Measurements from ENCODE around the gene DIRAS3.
"Not testable (repeated sequence)": the region's sequence is repeated elsewhere in the genome, so short reads cannot be mapped to it uniquely, and the experiment has no call there.

The DIRAS3 gene

DNA sequence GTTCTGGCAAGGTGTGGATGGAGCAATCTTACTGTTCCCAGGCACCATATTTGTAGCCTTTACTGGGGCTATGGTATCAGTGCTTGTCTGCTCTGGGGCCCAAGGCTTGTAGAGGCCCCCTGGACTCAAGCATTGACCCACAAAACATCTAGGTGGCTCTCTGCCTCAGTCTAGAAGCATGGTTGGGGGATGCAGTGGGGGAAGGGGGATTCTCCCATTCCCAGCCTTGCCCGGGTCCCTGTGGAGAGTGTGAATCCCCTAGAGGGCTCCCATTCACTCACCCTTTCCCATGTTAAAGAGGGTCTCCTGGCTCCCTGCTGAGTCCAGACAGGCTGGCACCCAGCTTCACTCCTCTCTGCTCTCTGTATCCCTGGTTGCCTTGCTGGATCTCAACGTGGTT, 28.2 kb upstream of the DIRAS3 start:
- TF ChIP-seq, protein P1, sequence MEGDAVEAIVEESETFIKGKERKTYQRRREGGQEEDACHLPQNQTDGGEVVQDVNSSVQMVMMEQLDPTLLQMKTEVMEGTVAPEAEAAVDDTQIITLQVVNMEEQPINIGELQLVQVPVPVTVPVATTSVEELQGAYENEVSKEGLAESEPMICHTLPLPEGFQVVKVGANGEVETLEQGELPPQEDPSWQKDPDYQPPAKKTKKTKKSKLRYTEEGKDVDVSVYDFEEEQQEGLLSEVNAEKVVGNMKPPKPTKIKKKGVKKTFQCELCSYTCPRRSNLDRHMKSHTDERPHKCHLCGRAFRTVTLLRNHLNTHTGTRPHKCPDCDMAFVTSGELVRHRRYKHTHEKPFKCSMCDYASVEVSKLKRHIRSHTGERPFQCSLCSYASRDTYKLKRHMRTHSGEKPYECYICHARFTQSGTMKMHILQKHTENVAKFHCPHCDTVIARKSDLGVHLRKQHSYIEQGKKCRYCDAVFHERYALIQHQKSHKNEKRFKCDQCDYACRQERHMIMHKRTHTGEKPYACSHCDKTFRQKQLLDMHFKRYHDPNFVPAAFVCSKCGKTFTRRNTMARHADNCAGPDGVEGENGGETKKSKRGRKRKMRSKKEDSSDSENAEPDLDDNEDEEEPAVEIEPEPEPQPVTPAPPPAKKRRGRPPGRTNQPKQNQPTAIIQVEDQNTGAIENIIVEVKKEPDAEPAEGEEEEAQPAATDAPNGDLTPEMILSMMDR (IDR thresholded peaks at IDR 0.05; ENCODE audit: insufficient read depth, low read length, missing control alignments): no peak
- ChIA-PET POLR2A (no interaction called here), CTCF (interaction anchor here (1.4 kb wide), 1 partner anchor 27 kb away, joined by 3 read pairs; no protein-coding TSS in a partner anchor)
- no peak for DNase-seq (ENCODE audit: low read depth, low spot score)
- no peak overlapping the region for H3K4me3 ChIP-seq (ENCODE audit: low read depth, low read length)

DNA sequence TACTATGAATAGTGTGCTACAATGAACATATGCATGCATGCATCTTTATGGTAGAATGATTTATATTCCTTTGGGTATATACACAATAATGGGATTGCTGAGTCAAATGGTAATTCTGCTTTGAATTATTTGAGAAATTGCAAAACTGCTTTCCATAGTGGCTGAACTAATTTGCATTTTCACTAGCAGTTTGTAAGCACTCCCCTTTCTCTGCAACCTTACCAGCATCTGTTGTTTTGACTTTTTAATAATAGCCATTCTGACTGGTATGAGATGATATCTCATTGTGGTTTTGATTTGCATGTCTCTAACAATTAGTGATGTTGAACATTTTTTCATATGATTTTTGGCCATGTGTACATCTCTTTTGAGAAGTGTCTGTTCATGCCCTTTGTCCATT, 24.0 kb upstream of the DIRAS3 start:
- no peak for DNase-seq (ENCODE audit: low read depth, low spot score)
- TF ChIP-seq, protein P1 (IDR thresholded peaks at IDR 0.05; ENCODE audit: insufficient read depth, low read length, missing control alignments): no peak
- CTCF ChIA-PET: no interaction called here
- no peak overlapping the region for H3K4me3 ChIP-seq (ENCODE audit: low read depth, low read length)
- POLR2A ChIA-PET: no interaction called here

DNA sequence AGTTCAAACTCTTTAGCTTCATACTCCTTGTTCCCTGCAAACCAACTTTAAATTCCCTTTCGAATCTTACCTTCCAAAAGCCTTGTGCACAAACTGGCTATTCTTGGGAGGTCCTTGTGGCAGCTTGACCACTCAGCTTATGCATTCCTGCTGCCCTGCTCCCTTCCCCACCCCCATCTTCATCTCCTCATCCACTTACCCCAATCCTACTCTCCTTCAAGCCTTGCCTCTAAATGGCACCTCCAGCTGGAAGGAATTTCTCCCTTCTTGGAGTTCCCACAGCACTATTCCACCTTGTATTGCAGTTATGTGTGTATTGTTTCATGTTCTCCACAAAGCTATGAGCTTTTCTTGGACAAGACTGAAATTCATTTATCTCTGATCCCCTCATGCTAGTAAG, 15.3 kb upstream of the DIRAS3 start:
- CTCF ChIA-PET: interaction anchor here (0.6 to 2.0 kb wide), 3 partner anchors 8 to 300 kb away, joined by 3 to 6 read pairs (median 4); no protein-coding TSS in a partner anchor
- TF ChIP-seq, protein P1 (IDR thresholded peaks at IDR 0.05; ENCODE audit: insufficient read depth, low read length, missing control alignments): no peak
- no peak for DNase-seq (ENCODE audit: low read depth, low spot score)
- POLR2A ChIA-PET: no interaction called here
- H3K4me3 ChIP-seq (ENCODE audit: low read depth, low read length): no peak overlapping the region

DNA sequence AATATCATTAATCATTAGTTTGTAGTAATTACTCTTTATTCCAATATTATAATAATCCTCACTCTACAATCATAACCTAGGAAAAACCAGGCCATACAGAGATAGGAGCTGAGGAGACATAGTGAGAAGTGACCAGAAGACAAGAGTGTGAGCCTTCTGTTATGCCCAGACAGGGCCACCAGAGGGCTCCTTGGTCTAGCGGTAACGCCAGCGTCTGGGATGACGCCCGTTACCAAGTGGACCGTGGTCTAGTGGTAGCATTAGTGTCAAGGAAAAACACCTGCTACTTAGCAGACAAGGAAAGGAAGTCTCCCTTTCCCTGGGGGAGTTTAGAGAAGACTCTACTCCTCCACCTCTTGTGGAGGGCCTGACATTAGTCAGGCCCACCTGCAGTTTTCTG, 7.6 kb upstream of the DIRAS3 start:
- POLR2A ChIA-PET; H3K4me3 ChIP-seq (ENCODE audit: low read depth, low read length); DNase-seq (ENCODE audit: low read depth, low spot score): not testable (repeated sequence)
- CTCF ChIA-PET: interaction anchor here (1.1 kb wide), 1 partner anchor 8 kb away, joined by 4 read pairs; no protein-coding TSS in a partner anchor

DNA sequence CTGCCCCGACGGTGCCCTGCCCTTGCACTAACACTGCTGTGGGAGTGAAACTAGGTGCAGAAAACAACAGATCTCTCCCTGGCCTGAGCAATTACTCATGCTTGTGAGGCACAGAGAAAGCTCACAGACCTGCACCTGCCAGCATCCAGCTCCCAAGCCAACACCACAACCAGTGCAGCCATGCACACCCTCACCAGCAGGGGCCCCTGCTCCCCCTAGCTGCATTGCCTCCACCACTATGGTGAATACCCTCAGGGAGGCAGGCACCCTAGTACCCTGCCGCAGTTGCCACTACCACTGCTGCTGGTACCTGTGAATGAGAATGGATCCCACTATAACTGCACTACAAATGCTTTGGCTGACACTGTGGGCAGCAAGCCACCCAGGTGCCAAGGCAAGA, 7.1 kb upstream of the DIRAS3 start:
- ChIA-PET POLR2A (no interaction called here), CTCF (interaction anchor here (1.1 kb wide), 1 partner anchor 9 kb away, joined by 4 read pairs; no protein-coding TSS in a partner anchor)
- DNase-seq (ENCODE audit: low read depth, low spot score): no peak
- H3K4me3 ChIP-seq (ENCODE audit: low read depth, low read length): no peak overlapping the region
- TF ChIP-seq, protein P1 (IDR thresholded peaks at IDR 0.05; ENCODE audit: insufficient read depth, low read length, missing control alignments): no peak

DNA sequence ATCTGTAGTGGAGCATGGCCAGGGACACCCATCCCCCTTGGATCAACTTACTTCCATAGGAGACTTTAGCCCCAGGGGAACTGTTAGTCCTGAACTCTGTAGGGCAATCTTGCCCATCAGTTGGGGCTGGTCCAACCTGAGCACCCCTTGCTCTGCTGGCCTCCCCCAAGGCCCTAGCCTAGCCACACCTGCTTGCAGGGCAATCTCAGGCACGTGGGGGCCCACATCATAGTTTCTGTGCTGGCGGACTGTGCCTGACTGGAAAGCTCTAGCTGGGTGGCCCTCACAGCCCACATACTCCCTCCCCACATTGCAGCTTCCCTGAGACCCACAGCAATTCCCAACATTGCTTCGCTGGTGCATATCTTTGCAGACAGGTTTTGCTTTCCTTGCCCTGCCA, 6.6 kb upstream of the DIRAS3 start:
- DNase-seq (ENCODE audit: low read depth, low spot score): no peak
- TF ChIP-seq, protein P1 (IDR thresholded peaks at IDR 0.05; ENCODE audit: insufficient read depth, low read length, missing control alignments): no peak
- ChIA-PET POLR2A (no interaction called here), CTCF (no interaction called here)
- H3K4me3 ChIP-seq (ENCODE audit: low read depth, low read length): no peak overlapping the region

DNA sequence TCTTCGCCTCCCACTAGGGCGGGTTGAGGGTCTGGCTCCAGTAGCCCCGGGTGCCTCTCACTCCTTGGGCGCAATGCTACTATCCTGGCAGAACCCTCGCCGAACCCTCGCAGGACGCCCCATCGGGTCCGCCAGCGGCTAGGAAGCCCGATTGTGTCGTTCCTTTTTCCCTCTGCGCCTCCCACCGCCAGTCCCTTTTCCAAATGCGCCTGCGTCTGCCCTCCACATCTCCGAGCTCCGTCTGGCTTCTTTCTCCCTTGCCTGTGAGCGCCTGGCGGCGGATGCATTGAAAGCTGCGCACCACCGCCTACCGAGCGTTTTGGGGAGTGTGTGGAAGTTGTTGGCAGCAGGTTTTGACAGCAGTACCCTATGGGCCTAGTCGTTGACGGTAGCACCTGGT, 1.0 kb upstream of the DIRAS3 start:
- ChIA-PET CTCF (interaction anchor here (0.6 to 6.9 kb wide), 15 partner anchors 8 to 293 kb away, joined by 3 to 48 read pairs (median 3); no protein-coding TSS in a partner anchor), POLR2A (no interaction called here)
- peak overlapping the region; percentile 59 for H3K4me3 ChIP-seq (ENCODE audit: low read depth, low read length)
- no peak for DNase-seq (ENCODE audit: low read depth, low spot score)
- TF ChIP-seq, protein P1 (IDR thresholded peaks at IDR 0.05; ENCODE audit: insufficient read depth, low read length, missing control alignments): peak; percentile 62

Data from AG04449 (cell line).